Neural cell (in vitro differentiated cells): ENCODE measurements around the gene KIF12.

Experiments
- EP300 ChIP-seq: fragments of 450-650 bp; conservative IDR thresholded peaks from 2 replicates; pipeline ENCODE4 v1.6.1; 2014; ENCODE audit warnings: antibody characterized with exemption, mild to moderate bottlenecking, moderate library complexity; ENCODE audit not compliant: poor library complexity, severe bottlenecking
- EZH2 ChIP-seq: fragments of 200-600, 300-800 bp; shearing (Covaris generic), sonication (generic); IDR thresholded peaks from 2 replicates; pipeline ENCODE4 v1.6.1; 2014; ENCODE audit warnings: antibody characterized with exemption, low read length, borderline replicate concordance, mild to moderate bottlenecking; ENCODE audit not compliant: insufficient read depth, poor library complexity, severe bottlenecking
- POLR2AphosphoS5 ChIP-seq: IDR thresholded peaks from 2 replicates; pipeline ENCODE4 v1.6.1; 2012
- RAD21 ChIP-seq: fragments of 450-650 bp; conservative IDR thresholded peaks from 2 replicates; pipeline ENCODE4 v1.6.1; 2014; ENCODE audit warnings: antibody characterized with exemption, mild to moderate bottlenecking, moderate library complexity
- SMC3 ChIP-seq: fragments of 450-650 bp; conservative IDR thresholded peaks from 2 replicates; pipeline ENCODE4 v1.6.1; 2014; ENCODE audit warnings: antibody characterized with exemption, mild to moderate bottlenecking, moderate library complexity; ENCODE audit not compliant: poor library complexity
- TAF1 ChIP-seq: IDR thresholded peaks from 2 replicates; pipeline ENCODE4 v1.6.1; 2012; ENCODE audit warnings: low read depth
- TF ChIP-seq, protein P1 (sequence below): fragments of 450-650 bp; IDR thresholded peaks from 2 replicates; pipeline ENCODE4 v1.5.1; 2014; ENCODE audit warnings: antibody characterized with exemption, mild to moderate bottlenecking, moderate library complexity; ENCODE audit not compliant: poor library complexity, severe bottlenecking
- TF ChIP-seq, protein P2 (sequence below): IDR thresholded peaks from 2 replicates; pipeline ENCODE4 v1.6.1; 2012; ENCODE audit warnings: borderline replicate concordance

DNA sequence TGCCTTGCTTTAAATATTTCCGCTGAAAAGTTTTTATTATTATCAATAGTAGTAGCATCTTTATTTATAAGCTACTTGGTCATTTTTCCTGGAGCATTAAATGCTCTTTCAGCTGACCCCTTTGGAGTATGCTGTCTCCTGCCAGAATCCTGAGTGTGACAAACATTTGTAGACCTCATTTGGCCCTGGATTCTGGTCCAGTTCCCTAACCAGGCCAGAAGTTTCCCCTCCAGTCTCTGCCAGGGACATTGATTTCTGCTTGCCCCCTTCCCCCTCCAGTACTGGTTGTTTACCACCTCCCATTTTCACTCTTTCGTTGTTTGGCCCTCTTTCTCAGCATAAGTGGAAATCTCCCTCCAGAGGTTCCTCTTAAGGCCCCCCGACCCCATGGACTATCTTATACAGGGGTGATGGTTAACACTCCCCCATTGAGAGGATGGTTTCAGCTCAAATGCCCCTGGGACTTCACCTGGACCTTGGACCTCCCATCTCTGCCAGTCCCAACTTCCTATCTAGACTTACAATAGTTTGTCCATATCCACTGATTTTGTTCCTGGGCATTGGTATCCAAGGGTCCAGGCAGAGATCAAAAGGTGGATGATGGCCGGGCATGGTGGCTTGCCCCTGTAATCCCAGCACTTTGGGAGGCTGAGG is 31.7 kb upstream of the KIF12 start:
- TF ChIP-seq EP300 = no peak
- no peak for TF ChIP-seq EZH2
- TF ChIP-seq, protein P1, sequence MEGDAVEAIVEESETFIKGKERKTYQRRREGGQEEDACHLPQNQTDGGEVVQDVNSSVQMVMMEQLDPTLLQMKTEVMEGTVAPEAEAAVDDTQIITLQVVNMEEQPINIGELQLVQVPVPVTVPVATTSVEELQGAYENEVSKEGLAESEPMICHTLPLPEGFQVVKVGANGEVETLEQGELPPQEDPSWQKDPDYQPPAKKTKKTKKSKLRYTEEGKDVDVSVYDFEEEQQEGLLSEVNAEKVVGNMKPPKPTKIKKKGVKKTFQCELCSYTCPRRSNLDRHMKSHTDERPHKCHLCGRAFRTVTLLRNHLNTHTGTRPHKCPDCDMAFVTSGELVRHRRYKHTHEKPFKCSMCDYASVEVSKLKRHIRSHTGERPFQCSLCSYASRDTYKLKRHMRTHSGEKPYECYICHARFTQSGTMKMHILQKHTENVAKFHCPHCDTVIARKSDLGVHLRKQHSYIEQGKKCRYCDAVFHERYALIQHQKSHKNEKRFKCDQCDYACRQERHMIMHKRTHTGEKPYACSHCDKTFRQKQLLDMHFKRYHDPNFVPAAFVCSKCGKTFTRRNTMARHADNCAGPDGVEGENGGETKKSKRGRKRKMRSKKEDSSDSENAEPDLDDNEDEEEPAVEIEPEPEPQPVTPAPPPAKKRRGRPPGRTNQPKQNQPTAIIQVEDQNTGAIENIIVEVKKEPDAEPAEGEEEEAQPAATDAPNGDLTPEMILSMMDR = no peak
- no peak for TF ChIP-seq TAF1
- no peak for TF ChIP-seq POLR2AphosphoS5
- TF ChIP-seq, protein P2, sequence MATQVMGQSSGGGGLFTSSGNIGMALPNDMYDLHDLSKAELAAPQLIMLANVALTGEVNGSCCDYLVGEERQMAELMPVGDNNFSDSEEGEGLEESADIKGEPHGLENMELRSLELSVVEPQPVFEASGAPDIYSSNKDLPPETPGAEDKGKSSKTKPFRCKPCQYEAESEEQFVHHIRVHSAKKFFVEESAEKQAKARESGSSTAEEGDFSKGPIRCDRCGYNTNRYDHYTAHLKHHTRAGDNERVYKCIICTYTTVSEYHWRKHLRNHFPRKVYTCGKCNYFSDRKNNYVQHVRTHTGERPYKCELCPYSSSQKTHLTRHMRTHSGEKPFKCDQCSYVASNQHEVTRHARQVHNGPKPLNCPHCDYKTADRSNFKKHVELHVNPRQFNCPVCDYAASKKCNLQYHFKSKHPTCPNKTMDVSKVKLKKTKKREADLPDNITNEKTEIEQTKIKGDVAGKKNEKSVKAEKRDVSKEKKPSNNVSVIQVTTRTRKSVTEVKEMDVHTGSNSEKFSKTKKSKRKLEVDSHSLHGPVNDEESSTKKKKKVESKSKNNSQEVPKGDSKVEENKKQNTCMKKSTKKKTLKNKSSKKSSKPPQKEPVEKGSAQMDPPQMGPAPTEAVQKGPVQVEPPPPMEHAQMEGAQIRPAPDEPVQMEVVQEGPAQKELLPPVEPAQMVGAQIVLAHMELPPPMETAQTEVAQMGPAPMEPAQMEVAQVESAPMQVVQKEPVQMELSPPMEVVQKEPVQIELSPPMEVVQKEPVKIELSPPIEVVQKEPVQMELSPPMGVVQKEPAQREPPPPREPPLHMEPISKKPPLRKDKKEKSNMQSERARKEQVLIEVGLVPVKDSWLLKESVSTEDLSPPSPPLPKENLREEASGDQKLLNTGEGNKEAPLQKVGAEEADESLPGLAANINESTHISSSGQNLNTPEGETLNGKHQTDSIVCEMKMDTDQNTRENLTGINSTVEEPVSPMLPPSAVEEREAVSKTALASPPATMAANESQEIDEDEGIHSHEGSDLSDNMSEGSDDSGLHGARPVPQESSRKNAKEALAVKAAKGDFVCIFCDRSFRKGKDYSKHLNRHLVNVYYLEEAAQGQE = no peak
- TF ChIP-seq RAD21 = no peak
- no peak for TF ChIP-seq SMC3
